BE2C (cell line): ENCODE measurements around the gene HMGN1.

Source experiments
- DNase-seq: peaks from one replicate; pipeline ENCODE4 v3.0.0-alpha.2; 2020
- H3K27me3 ChIP-seq: fragments of 250-450 bp; sonication (Bioruptor Pico); 2 replicates; pipeline ENCODE4 v1.5.1; 2020; ENCODE audit warnings: mild to moderate bottlenecking
- H3K36me3 ChIP-seq: fragments of 250-450 bp; sonication (Bioruptor Pico); 2 replicates; pipeline ENCODE4 v1.5.1; 2020; ENCODE audit warnings: mild to moderate bottlenecking
- H3K4me1 ChIP-seq: fragments of 250-450 bp; sonication (Bioruptor Pico); 2 replicates; pipeline ENCODE4 v1.5.1; 2020
- H3K4me3 ChIP-seq: 2 replicates; pipeline ENCODE4 v1.5.1; 2011; ENCODE audit warnings: low read depth, low read length
- H3K9me3 ChIP-seq: fragments of 250-450 bp; sonication (Bioruptor Pico); 2 replicates; pipeline ENCODE4 v1.5.1; 2020
- TF ChIP-seq, protein P1 (sequence below): IDR thresholded peaks from 2 replicates; pipeline ENCODE4 v1.5.1; 2012; ENCODE audit warnings: mild to moderate bottlenecking, low read depth, low read length

Gene HMGN1

DNA sequence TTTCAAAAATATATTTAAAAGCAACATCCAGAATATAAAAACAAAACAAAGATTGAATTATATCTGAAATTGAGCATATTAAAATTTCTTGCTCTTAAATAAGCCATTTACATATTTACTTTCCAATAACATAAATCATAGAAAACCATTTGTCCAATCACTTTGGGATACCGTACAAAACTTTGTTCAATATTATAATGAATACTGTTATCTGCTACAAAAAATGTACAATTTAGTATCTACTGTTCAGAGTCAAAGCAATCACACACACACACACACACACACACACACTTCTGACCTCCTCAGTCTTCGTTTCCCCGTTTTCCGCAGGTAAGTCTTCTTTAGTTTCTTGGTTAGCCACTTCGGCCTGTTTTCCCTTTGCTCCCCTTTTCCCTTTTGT lies 4.0 kb downstream of the HMGN1 start:
- TF ChIP-seq, protein P1, sequence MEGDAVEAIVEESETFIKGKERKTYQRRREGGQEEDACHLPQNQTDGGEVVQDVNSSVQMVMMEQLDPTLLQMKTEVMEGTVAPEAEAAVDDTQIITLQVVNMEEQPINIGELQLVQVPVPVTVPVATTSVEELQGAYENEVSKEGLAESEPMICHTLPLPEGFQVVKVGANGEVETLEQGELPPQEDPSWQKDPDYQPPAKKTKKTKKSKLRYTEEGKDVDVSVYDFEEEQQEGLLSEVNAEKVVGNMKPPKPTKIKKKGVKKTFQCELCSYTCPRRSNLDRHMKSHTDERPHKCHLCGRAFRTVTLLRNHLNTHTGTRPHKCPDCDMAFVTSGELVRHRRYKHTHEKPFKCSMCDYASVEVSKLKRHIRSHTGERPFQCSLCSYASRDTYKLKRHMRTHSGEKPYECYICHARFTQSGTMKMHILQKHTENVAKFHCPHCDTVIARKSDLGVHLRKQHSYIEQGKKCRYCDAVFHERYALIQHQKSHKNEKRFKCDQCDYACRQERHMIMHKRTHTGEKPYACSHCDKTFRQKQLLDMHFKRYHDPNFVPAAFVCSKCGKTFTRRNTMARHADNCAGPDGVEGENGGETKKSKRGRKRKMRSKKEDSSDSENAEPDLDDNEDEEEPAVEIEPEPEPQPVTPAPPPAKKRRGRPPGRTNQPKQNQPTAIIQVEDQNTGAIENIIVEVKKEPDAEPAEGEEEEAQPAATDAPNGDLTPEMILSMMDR = no peak

DNA sequence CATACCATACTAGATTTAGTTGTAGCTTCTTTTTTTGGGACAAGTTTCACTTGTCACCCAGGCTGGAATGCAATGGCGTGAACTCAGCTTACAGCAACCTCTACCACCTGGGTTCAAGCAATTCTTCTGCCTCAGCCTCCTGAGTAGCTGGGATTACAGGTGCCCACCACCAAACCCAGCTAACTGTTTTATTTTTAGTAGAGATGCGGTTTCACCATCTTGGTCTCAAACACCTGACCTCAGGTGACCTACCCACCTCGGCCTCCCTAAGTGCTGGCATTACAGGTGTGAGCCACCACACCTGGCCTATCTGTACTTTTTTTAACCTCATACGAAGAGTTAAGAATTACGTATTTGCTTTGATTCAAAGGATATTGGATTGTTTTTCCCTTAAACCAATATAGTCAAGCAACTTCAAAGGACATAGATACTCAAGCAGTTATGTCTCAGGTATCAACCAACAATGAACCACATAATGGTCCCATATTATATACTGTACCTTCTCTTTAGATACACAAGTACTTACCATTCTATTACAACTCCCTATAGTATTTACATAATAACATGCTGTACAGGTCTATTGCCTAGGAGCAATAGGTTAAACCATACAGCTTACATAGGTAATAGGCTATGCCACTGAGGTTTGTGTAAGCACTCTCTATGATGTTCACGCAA lies 7.5 kb downstream of the HMGN1 start:
- Histone ChIP-seq H3K27me3 (no peaks in the 10 kb centered on the region), H3K4me1 (no peaks in the 10 kb centered on the region; the same call in 1 of the 2 replicates), H3K36me3 (peaks cover 50% of the 10 kb centered on the region), H3K9me3 (no peaks in the 10 kb centered on the region), H3K4me3 (no peak overlapping the region)
- TF ChIP-seq, protein P1 = no peak
- no peak for DNase-seq

More for the DNA sequence above, 4.0 kb downstream of the HMGN1 start:
- Histone ChIP-seq H3K4me1 (no peaks in the 10 kb centered on the region; the same call in 1 of the 2 replicates), H3K9me3 (no peaks in the 10 kb centered on the region), H3K27me3 (no peaks in the 10 kb centered on the region), H3K4me3 (0 out of 2 replicates have a peak overlapping the region, but pooled peaks have one; percentile 10), H3K36me3 (peaks cover 69% of the 10 kb centered on the region)
- DNase-seq = no peak

DNA sequence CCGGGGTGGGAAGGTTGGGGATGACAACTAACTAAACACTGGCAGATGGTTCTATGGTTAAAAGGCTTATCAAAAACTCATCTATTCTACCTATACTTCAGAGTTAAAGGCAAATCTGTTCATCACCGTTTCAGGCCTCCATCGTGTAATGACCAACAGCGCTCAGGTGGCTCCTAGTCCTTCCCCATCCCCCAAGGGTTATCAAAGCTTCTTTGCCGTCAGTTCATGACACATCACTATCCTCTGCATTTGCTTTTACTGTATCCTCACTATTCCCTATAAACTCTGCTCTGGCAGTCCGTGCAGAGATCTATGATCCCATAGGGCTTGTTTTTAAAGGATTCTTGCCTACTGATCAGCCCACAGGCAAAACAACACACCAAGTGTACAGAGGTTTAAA lies 8.2 kb downstream of the HMGN1 start:
- peaks cover 43% of the 10 kb centered on the region for H3K36me3 ChIP-seq
- TF ChIP-seq, protein P1 = no peak

DNA sequence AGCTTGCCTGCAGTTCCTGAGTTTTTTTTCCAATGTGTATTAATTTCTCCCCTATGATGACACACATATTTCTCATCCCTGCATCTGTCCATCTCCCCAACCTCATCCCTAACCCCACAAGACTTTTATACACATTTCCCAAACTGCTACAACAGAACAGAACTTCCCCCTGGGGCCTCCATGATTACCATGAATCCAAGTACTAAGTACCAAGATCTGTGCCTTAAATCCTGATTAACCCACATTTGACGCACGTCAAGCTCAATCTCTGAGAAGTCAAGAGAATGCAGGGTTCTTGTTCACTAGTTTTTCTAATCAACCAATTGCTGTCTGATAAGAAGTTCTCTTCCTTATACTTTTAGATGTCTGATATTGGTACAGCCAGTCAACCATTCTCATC lies 9.7 kb downstream of the HMGN1 start:
- TF ChIP-seq, protein P1 = no peak
- H3K27me3 ChIP-seq = no peaks in the 10 kb centered on the region
- no peak overlapping the region for H3K4me3 ChIP-seq
- no peak for DNase-seq
- H3K9me3 ChIP-seq = no peaks in the 10 kb centered on the region
- peaks cover 28% of the 10 kb centered on the region for H3K36me3 ChIP-seq
- no peaks in the 10 kb centered on the region for H3K4me1 ChIP-seq

More for the DNA sequence above, 8.2 kb downstream of the HMGN1 start:
- Histone ChIP-seq H3K27me3 (no peaks in the 10 kb centered on the region), H3K9me3 (no peaks in the 10 kb centered on the region), H3K4me1 (no peaks in the 10 kb centered on the region; the same call in 1 of the 2 replicates), H3K4me3 (no peak overlapping the region)
- DNase-seq = no peak

DNA sequence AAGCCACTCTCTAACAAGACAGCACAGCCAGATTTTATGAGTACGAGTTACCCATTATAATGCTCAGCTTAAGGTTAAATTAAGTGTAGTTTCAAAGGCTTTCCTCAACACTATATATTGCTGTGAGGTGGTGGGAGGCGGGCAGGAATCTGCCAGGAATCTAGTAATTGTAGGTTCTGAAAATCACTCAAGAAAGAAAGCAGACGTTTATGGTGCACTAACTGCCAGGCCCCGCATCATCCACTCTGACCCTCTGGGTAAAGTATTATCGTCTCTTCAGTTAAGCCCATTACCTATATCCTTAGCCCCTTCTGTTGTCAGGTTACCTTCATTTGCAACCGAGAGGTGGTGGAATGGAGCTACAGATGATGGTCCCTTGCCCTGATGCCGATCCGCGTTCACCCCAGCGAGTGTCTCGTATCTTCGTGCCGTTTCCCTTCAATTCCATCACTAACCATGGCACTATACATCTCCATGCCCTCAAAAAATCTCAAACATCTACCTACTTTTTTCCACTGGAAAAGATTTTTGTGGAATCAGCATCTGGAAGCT lies 12.4 kb downstream of the HMGN1 start:
- H3K4me3 ChIP-seq = no peak overlapping the region
- no peaks in the 10 kb centered on the region for H3K9me3 ChIP-seq
- no peaks in the 10 kb centered on the region for H3K4me1 ChIP-seq
- H3K27me3 ChIP-seq = no peaks in the 10 kb centered on the region
- DNase-seq = no peak
- peaks cover 10% of the 10 kb centered on the region for H3K36me3 ChIP-seq
- TF ChIP-seq, protein P1 = no peak

DNA sequence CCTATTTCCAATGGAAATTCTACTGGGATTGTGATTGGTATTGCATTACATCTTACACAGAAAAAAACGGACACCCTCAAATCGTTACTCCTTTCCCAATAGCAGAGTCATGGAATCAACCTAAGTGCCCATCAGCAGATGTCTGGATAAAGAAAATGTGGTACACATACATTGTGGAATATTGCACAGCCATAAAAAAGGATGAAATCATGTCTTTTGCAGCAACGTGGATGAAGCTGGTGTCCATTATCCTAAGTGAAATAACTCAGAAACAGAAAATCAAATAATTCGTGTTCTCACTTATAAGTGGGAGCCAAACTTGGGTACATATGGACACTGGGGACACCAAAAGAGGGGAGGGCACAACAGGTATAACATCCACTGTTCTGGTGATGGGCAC lies 14.3 kb downstream of the HMGN1 start:
- Histone ChIP-seq H3K4me3 (no peak overlapping the region), H3K4me1 (no peaks in the 10 kb centered on the region), H3K36me3 (no peaks in the 10 kb centered on the region), H3K9me3 (no peaks in the 10 kb centered on the region), H3K27me3 (no peaks in the 10 kb centered on the region)
- TF ChIP-seq, protein P1 = no peak
- DNase-seq = no peak
